ENCODE results near the gene MAP3K9.

MAP3K9 gene

GRCh38 chr14:70724944-70725343 is 84.4 kb downstream of the MAP3K9 start:
- no peak for ATAC-seq
- no peak for TF ChIP-seq ESRRG (CRISPR knock-in tag; IDR thresholded peaks at IDR 0.05)
- TF ChIP-seq ZNF565 (CRISPR knock-in tag; conservative IDR thresholded peaks at IDR 0.05; ENCODE audit: low read depth): no peak
- TF ChIP-seq CSDC2 (CRISPR knock-in tag; IDR thresholded peaks at IDR 0.05): no peak
- TF ChIP-seq, protein P1, sequence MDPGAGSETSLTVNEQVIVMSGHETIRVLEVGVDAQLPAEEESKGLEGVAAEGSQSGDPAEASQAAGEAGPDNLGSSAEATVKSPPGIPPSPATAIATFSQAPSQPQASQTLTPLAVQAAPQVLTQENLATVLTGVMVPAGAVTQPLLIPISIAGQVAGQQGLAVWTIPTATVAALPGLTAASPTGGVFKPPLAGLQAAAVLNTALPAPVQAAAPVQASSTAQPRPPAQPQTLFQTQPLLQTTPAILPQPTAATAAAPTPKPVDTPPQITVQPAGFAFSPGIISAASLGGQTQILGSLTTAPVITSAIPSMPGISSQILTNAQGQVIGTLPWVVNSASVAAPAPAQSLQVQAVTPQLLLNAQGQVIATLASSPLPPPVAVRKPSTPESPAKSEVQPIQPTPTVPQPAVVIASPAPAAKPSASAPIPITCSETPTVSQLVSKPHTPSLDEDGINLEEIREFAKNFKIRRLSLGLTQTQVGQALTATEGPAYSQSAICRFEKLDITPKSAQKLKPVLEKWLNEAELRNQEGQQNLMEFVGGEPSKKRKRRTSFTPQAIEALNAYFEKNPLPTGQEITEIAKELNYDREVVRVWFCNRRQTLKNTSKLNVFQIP (CRISPR knock-in tag; IDR thresholded peaks at IDR 0.05; ENCODE audit: borderline replicate concordance, low read depth): no peak
- no peak for TF ChIP-seq PPARA (CRISPR knock-in tag; IDR thresholded peaks at IDR 0.05; ENCODE audit: borderline replicate concordance)
- TF ChIP-seq ZC3H10 (CRISPR knock-in tag; IDR thresholded peaks at IDR 0.05): no peak
- TF ChIP-seq OSR1 (CRISPR knock-in tag; IDR thresholded peaks at IDR 0.05): no peak
- no peak for TF ChIP-seq ARNTL (CRISPR knock-in tag; IDR thresholded peaks at IDR 0.05; ENCODE audit: borderline replicate concordance, low read depth)
- TF ChIP-seq BACH2 (CRISPR knock-in tag; IDR thresholded peaks at IDR 0.05; ENCODE audit: borderline replicate concordance): no peak
- no peak for TF ChIP-seq ZNF8 (CRISPR knock-in tag; IDR thresholded peaks at IDR 0.05)

GRCh38 chr14:70724110-70724509 is 85.2 kb downstream of the MAP3K9 start:
- no peak for TF ChIP-seq PATZ1 (CRISPR knock-in tag; IDR thresholded peaks at IDR 0.05; ENCODE audit: borderline replicate concordance)
- TF ChIP-seq ESRRG (CRISPR knock-in tag; IDR thresholded peaks at IDR 0.05): no peak
- no peak for TF ChIP-seq ZNF565 (CRISPR knock-in tag; conservative IDR thresholded peaks at IDR 0.05; ENCODE audit: low read depth)
- TF ChIP-seq TCF4 (CRISPR knock-in tag; IDR thresholded peaks at IDR 0.05; ENCODE audit: borderline replicate concordance): no peak
- no peak for TF ChIP-seq GLIS3 (CRISPR knock-in tag; IDR thresholded peaks at IDR 0.05)
- TF ChIP-seq, protein P1 (CRISPR knock-in tag; IDR thresholded peaks at IDR 0.05; ENCODE audit: borderline replicate concordance, low read depth): no peak
- no peak for TF ChIP-seq SNAI2 (CRISPR knock-in tag; IDR thresholded peaks at IDR 0.05)
- no peak for TF ChIP-seq CSRNP3 (CRISPR knock-in tag; IDR thresholded peaks at IDR 0.05)
- no peak for TF ChIP-seq ZFP30 (CRISPR knock-in tag; IDR thresholded peaks at IDR 0.05)
- TF ChIP-seq OSR1 (CRISPR knock-in tag; IDR thresholded peaks at IDR 0.05): no peak
- TF ChIP-seq ISL1 (CRISPR knock-in tag; IDR thresholded peaks at IDR 0.05): no peak
- TF ChIP-seq, protein P2, sequence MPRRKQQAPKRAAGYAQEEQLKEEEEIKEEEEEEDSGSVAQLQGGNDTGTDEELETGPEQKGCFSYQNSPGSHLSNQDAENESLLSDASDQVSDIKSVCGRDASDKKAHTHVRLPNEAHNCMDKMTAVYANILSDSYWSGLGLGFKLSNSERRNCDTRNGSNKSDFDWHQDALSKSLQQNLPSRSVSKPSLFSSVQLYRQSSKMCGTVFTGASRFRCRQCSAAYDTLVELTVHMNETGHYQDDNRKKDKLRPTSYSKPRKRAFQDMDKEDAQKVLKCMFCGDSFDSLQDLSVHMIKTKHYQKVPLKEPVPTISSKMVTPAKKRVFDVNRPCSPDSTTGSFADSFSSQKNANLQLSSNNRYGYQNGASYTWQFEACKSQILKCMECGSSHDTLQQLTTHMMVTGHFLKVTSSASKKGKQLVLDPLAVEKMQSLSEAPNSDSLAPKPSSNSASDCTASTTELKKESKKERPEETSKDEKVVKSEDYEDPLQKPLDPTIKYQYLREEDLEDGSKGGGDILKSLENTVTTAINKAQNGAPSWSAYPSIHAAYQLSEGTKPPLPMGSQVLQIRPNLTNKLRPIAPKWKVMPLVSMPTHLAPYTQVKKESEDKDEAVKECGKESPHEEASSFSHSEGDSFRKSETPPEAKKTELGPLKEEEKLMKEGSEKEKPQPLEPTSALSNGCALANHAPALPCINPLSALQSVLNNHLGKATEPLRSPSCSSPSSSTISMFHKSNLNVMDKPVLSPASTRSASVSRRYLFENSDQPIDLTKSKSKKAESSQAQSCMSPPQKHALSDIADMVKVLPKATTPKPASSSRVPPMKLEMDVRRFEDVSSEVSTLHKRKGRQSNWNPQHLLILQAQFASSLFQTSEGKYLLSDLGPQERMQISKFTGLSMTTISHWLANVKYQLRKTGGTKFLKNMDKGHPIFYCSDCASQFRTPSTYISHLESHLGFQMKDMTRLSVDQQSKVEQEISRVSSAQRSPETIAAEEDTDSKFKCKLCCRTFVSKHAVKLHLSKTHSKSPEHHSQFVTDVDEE (CRISPR knock-in tag; IDR thresholded peaks at IDR 0.05): no peak
- TF ChIP-seq, protein P3, sequence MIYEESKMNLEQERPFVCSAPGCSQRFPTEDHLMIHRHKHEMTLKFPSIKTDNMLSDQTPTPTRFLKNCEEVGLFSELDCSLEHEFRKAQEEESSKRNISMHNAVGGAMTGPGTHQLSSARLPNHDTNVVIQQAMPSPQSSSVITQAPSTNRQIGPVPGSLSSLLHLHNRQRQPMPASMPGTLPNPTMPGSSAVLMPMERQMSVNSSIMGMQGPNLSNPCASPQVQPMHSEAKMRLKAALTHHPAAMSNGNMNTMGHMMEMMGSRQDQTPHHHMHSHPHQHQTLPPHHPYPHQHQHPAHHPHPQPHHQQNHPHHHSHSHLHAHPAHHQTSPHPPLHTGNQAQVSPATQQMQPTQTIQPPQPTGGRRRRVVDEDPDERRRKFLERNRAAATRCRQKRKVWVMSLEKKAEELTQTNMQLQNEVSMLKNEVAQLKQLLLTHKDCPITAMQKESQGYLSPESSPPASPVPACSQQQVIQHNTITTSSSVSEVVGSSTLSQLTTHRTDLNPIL (CRISPR knock-in tag; IDR thresholded peaks at IDR 0.05; ENCODE audit: low read depth): no peak
- no peak for TF ChIP-seq RARB (CRISPR knock-in tag; IDR thresholded peaks at IDR 0.05)
- TF ChIP-seq ZNF70 (CRISPR knock-in tag; IDR thresholded peaks at IDR 0.05): no peak
- no peak for TF ChIP-seq ZFP3 (CRISPR knock-in tag; IDR thresholded peaks at IDR 0.05)
- TF ChIP-seq PPARA (CRISPR knock-in tag; IDR thresholded peaks at IDR 0.05; ENCODE audit: borderline replicate concordance): no peak
- no peak for TF ChIP-seq ARNTL (CRISPR knock-in tag; IDR thresholded peaks at IDR 0.05; ENCODE audit: borderline replicate concordance, low read depth)
- no peak for TF ChIP-seq BACH2 (CRISPR knock-in tag; IDR thresholded peaks at IDR 0.05; ENCODE audit: borderline replicate concordance)
- TF ChIP-seq ZNF8 (CRISPR knock-in tag; IDR thresholded peaks at IDR 0.05): no peak
- no peak for ATAC-seq
